Uterus (tissue), 4 donors: ENCODE results near the gene FBRSL1. TPM values are rescaled to one million over a fixed set of nuclear protein-coding genes. Genes with fewer than 3 reads are reported as not detected.

ENCODE experiments used
- DNase-seq, 2 donors: peaks; one replicate each; pipeline ENCODE4 v3.0.0-alpha.2; 2019 to 2020
- H3K27ac ChIP-seq, 2 donors: fragments of 200-600 bp; sonication (generic); 1 replicate in 1 of 2; 2 replicates in 1 of 2; pipeline ENCODE4 v1.5.1; 2016 to 2018
- H3K27me3 ChIP-seq, 2 donors: fragments of 200-600 bp; sonication (generic); one replicate each; pipeline ENCODE4 v1.5.1; 2018 to 2019; ENCODE audit warnings: control low read depth in 1 of 2
- H3K36me3 ChIP-seq, 2 donors: fragments of 200-600 bp; sonication (generic); one replicate each; pipeline ENCODE4 v1.5.1; 2019; ENCODE audit warnings: control low read depth in 1 of 2
- H3K4me1 ChIP-seq, 2 donors: fragments of 200-600 bp; sonication (generic); one replicate each; pipeline ENCODE4 v1.5.1; 2018 to 2019; ENCODE audit warnings: control low read depth in 1 of 2
- H3K4me3 ChIP-seq, 2 donors: fragments of 200-600 bp; sonication (generic); 1 replicate in 1 of 2; 2 replicates in 1 of 2; pipeline ENCODE4 v1.5.1; 2018 to 2019; ENCODE audit warnings: mild to moderate bottlenecking in 1 of 2
- H3K9me3 ChIP-seq, 2 donors: fragments of 200-600 bp; sonication (generic); one replicate each; pipeline ENCODE4 v1.5.1; 2019; ENCODE audit warnings: control low read depth in 1 of 2
- POLR2A ChIP-seq, 2 donors: fragments of 450-650 bp; IDR thresholded peaks; one replicate each; pipeline ENCODE4 v1.6.1; 2016; ENCODE audit warnings: antibody characterized with exemption in 2 of 2, mild to moderate bottlenecking in 1 of 2, moderate library complexity in 1 of 2
- intact Hi-C: fragments of 100-400 bp; cut with DNase I; formaldehyde crosslinking; loops from one replicate; pipeline ENCODE4 v1.15.1; 2023; ENCODE audit warnings: low total_unique reads
- total RNA-seq, 4 donors: library from RNA; depleted of rRNA in 3 of 4; stranded (reverse); fragments of >200 nt in 3 of 4; gene quantifications; one replicate each; pipeline versions ENCODE4 v1.1.0 to v1.2.4, GENCODE V29; 2014 to 2023
- TF ChIP-seq, protein P1 (sequence below), 4 experiments: fragments of 200-600 bp in 2 of 4; fragments of 450-650 bp in 2 of 4; sonication (generic) in 2 of 4; IDR thresholded peaks; one replicate each; pipeline ENCODE4 v1.5.1; 2016 to 2019; ENCODE audit warnings: antibody characterized with exemption in 4 of 4, mild to moderate bottlenecking in 2 of 4, moderate library complexity in 1 of 4
- donor health status: DM: yes; HTN: yes; CAD: no.

FBRSL1 gene
- total RNA-seq, 4 donors from 2014 or later: 2.9 to 59.1 (median 31.8) TPM

DNA sequence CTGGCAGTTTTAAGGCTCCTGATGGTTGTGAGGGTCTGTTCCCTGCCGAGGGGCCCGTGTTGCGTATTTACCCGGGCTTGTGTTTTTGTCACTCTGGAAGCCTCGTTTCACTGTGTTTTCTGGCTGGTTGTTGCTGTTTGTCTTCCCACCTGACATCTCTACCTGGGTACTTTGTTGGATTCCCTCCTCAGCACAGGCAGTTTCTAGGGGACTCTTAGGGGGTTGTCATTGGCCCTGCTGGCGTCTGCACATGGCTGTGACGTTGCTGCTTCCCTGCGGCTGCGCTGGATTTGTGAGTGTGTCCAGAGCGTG is 6.4 kb downstream of the FBRSL1 start:
- Histone ChIP-seq H3K9me3 (no peaks in the 10 kb centered on the region), H3K36me3 (no peaks in the 10 kb centered on the region), H3K27me3 (no peaks in the 10 kb centered on the region), H3K4me3 (no peak overlapping the region), H3K27ac (no peak overlapping the region), H3K4me1 (peaks cover 0 to 43% of the 10 kb centered on the region in 2 donors)
- TF ChIP-seq POLR2A (IDR thresholded peaks at IDR 0.05): no peak
- TF ChIP-seq, protein P1, sequence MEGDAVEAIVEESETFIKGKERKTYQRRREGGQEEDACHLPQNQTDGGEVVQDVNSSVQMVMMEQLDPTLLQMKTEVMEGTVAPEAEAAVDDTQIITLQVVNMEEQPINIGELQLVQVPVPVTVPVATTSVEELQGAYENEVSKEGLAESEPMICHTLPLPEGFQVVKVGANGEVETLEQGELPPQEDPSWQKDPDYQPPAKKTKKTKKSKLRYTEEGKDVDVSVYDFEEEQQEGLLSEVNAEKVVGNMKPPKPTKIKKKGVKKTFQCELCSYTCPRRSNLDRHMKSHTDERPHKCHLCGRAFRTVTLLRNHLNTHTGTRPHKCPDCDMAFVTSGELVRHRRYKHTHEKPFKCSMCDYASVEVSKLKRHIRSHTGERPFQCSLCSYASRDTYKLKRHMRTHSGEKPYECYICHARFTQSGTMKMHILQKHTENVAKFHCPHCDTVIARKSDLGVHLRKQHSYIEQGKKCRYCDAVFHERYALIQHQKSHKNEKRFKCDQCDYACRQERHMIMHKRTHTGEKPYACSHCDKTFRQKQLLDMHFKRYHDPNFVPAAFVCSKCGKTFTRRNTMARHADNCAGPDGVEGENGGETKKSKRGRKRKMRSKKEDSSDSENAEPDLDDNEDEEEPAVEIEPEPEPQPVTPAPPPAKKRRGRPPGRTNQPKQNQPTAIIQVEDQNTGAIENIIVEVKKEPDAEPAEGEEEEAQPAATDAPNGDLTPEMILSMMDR (IDR thresholded peaks at IDR 0.05): no peak
- intact Hi-C loops: no loop called here
- no peak for DNase-seq

DNA sequence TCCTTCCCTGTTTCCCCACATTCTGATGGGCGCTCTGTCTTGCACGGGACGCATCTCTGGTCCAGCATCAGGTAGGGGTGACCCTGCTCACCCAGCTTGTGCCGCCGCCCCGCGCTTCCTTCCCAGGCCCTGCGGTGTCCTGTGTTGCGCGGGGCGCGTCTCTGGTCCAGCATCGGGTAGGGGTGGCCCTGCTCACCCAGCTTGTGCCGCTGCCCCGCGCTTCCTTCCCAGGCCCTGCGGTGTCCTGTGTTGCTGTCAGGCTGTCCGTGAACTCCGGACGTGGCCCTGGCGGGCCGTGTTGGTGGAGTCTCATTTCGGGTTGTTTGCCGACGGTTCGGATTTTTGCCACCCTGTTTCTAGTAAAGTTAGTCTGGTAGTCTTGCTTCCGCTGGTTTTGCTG is 6.8 kb downstream of the FBRSL1 start:
- Histone ChIP-seq H3K4me1 (peaks cover 0 to 40% of the 10 kb centered on the region in 2 donors), H3K36me3 (no peaks in the 10 kb centered on the region), H3K9me3 (no peaks in the 10 kb centered on the region), H3K27ac (no peak overlapping the region), H3K27me3 (no peaks in the 10 kb centered on the region), H3K4me3 (no peak overlapping the region)
- no peak for DNase-seq
- intact Hi-C loops: no loop called here
- TF ChIP-seq, protein P1 (IDR thresholded peaks at IDR 0.05): no peak
- TF ChIP-seq POLR2A (IDR thresholded peaks at IDR 0.05): no peak

DNA sequence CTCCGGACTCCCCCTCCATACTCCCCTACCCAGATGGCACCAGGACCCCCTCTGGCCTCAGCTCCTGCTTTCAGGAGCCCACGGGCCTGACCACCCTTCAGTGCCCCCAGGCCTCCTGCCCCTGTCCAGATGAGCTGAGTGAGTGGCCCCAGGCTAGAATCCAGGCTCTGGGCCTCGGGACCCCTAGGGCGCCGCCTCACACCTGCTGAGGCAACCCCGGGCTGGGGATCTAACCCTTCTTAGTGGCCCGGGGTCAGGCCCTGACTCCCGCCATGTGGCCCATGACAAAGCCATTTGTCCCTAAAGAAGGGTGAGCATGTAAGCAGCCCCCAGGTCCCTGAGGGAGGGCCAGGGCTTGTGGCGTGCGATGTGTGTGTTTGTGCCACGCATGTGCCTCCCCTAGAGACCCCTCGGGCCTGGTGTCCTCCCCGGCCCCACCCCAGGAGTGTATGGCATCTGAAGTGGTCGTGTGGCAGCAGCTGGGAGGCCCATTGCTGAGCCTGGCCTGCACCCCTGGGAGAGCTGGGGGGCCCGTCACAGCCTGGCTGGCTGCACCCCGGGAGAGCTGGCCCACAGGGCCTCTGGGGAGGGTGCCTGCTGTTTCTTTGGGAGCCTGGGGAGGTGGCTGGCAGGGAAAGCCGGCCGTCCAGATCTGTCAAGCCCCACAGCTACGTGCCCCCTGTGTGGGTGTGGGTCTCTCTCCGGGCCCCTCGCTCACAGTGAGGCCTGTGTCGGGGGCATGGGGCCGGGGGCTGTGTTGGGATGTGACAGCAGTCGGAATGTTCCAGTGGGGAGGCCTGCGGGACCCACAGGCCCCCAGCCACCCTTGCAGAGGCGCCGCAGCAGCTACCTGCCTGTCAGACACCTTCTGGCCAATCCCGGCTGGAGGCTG is 7.8 kb downstream of the FBRSL1 start:
- H3K36me3 ChIP-seq: no peaks in the 10 kb centered on the region
- H3K4me3 ChIP-seq: no peak overlapping the region
- H3K9me3 ChIP-seq: no peaks in the 10 kb centered on the region
- TF ChIP-seq, protein P1 (IDR thresholded peaks at IDR 0.05): no peak
- TF ChIP-seq POLR2A (IDR thresholded peaks at IDR 0.05): no peak
- intact Hi-C loops: no loop called here
- no peak for DNase-seq
- no peak overlapping the region for H3K27ac ChIP-seq
- no peaks in the 10 kb centered on the region for H3K27me3 ChIP-seq
- H3K4me1 ChIP-seq: peaks cover 0 to 31% of the 10 kb centered on the region in 2 donors

DNA sequence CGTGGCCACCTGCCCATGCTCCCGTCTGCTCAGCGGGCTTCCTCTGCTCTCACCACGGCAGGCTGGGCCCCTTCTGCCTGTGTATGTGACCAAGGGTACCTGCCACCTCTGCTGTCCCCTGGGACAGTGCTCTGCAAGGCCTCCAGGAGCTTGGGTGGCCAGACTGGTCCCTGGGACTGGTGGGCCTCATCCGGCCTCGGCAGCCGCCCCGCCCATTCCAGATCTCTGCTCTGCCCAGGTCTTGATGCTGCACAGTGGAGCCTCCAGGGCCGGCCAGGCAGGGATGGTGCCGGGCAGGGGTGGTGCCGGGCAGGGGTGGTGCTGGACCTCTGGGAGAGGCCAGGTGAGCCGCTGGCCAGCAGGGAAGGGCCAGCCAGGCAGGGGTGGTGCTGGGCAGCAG is 9.0 kb downstream of the FBRSL1 start:
- DNase-seq: no peak
- intact Hi-C loops: no loop called here
- TF ChIP-seq, protein P1 (IDR thresholded peaks at IDR 0.05): no peak
- TF ChIP-seq POLR2A (IDR thresholded peaks at IDR 0.05): no peak
- no peak overlapping the region for H3K27ac ChIP-seq
- H3K4me3 ChIP-seq: no peak overlapping the region
- H3K4me1 ChIP-seq: peaks cover 0 to 19% of the 10 kb centered on the region in 2 donors
- H3K36me3 ChIP-seq: no peaks in the 10 kb centered on the region
- no peaks in the 10 kb centered on the region for H3K9me3 ChIP-seq
- no peaks in the 10 kb centered on the region for H3K27me3 ChIP-seq

DNA sequence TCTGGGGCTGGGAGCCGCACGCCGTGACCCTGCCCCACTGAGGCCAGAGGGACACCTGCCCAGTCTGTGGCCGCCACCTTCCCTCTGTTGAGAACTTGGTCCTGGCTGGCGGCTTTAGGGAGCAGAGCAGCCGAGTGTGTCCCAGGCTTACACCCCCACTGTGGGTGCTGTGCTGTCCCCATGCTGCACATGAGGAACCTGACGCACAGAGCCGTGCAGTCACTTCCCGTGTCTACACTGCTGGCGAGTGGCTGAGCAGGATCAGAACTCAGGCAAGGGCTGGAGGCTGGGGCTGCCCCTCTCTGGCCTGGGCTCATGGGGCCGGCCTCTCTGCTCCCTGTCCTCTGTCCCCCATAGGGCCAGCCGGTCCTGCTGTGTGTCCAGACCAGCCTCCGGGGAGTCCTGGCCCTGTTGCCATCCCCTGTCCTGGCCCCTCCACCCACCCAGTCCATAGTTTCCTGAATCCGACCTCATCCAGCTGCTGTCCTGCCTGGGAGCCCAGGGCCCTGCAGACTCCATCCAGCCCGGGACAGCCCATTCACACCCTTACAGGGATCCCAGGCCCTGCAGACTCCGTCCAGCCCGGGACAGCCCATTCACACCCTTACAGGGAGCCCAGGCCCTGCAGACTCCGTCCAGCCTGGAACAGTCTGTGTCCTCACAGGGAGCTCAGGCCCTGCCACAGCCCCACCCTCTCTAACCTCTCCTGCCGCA is 10.3 kb downstream of the FBRSL1 start:
- Histone ChIP-seq H3K36me3 (no peaks in the 10 kb centered on the region), H3K27me3 (no peaks in the 10 kb centered on the region), H3K27ac (no peak overlapping the region), H3K9me3 (no peaks in the 10 kb centered on the region), H3K4me1 (peaks cover 0 to 21% of the 10 kb centered on the region in 2 donors), H3K4me3 (no peak overlapping the region)
- TF ChIP-seq, protein P1 (IDR thresholded peaks at IDR 0.05): no peak
- TF ChIP-seq POLR2A (IDR thresholded peaks at IDR 0.05): no peak
- DNase-seq: no peak
- intact Hi-C loops: no loop called here
